ENCODE measurements around the gene GPRC5C. TPM values are rescaled to one million over a fixed set of nuclear protein-coding genes. Genes with fewer than 3 reads are reported as not detected.

Gene GPRC5C
- total and polyA plus RNA-seq, 2 of the 13 experiments (the other 11 are each of a cell fraction or from before 2014, with no cell fraction given), result 85.6 to 300 TPM

DNA sequence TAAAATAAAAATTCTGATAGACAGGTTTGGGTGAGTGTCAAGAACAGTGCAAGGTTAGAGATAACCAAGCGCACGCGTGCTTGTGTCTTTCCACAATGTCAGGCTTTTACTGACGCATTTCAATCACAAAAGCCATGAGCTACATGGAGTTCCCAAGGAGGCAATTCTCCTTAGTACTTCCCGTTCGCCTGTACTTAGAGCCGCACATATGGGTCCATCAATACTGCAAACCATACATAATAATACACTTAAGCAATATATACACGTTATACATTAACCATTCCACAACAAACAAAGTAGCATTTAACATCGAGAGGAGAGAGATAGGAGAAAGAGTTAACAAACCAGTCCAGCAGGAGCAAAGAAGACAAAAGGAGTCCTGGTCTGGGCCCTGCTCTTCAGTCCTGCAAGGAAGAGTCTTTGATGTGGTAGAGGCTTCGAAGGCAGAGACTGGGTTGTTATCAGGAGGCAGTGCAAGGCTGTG lies 11.9 kb upstream of the GPRC5C start:
- DNase-seq (ENCODE audit: low spot score) (no peak), ATAC-seq (no peak), FAIRE-seq (no peak)
- intact Hi-C loops (cut with micrococcal nuclease; ENCODE audit: unreplicated experiment) (no loop called here), in situ Hi-C loops (cut with HindIII; ENCODE audit: extremely low pct_ligation_motif_present, low pct_unique_long_range_greater_than_20kb) (no loop called here)
- Histone ChIP-seq H3K4me3 (replicated peaks in 1 of 3; ENCODE audit: insufficient read depth in 1 of 3, low read depth in 2 of 3, low read length in 3 of 3) (no peak overlapping the region), H3K27ac (ENCODE audit: extremely low read length, insufficient read depth, low read length) (no peak overlapping the region), H4K20me1 (ENCODE audit: insufficient read depth, low read length) (no peaks in the 10 kb centered on the region), H3K27me3 (ENCODE audit: control insufficient read depth in 1 of 2, insufficient read depth in 2 of 2, low read length in 2 of 2) (no peaks in the 10 kb centered on the region), H3K4me2 (ENCODE audit: low read depth, low read length) (no peak overlapping the region), H3K79me2 (ENCODE audit: insufficient read depth, low read length) (no peaks in the 10 kb centered on the region), H3K36me3 (replicated peaks in 1 of 2; ENCODE audit: control insufficient read depth in 1 of 2, insufficient read depth in 2 of 2, low read length in 2 of 2) (no peaks in the 10 kb centered on the region), H3K4me1 (ENCODE audit: insufficient read depth, low read length) (peaks cover 74% of the 10 kb centered on the region), H3K9me3 (ENCODE audit: low read length) (no peaks in the 10 kb centered on the region), H2AFZ (ENCODE audit: low read length) (no peak overlapping the region), H3K9ac (ENCODE audit: insufficient read depth, low read depth, low read length) (no peak overlapping the region)
- TF ChIP-seq XRCC5 (optimal IDR thresholded peaks at IDR 0.05; ENCODE audit: low read length) (no peak), ZNF652 (CRISPR knock-in tag; IDR thresholded peaks at IDR 0.05; ENCODE audit: borderline replicate concordance, low read depth) (peak; percentile 64; the same call in 1 of the 2 replicates), NFATC3 (CRISPR knock-in tag; IDR thresholded peaks at IDR 0.05) (no peak), AKAP8 (CRISPR knock-in tag; IDR thresholded peaks at IDR 0.05) (no peak), ESRRA (CRISPR knock-in tag; IDR thresholded peaks at IDR 0.05; ENCODE audit: low read depth) (no peak), MED13 (CRISPR knock-in tag; IDR thresholded peaks at IDR 0.05) (no peak), PAF1 (CRISPR knock-in tag; IDR thresholded peaks at IDR 0.05) (no peak), MATR3 (CRISPR knock-in tag; IDR thresholded peaks at IDR 0.05) (no peak)
- TF ChIP-seq, protein P1, sequence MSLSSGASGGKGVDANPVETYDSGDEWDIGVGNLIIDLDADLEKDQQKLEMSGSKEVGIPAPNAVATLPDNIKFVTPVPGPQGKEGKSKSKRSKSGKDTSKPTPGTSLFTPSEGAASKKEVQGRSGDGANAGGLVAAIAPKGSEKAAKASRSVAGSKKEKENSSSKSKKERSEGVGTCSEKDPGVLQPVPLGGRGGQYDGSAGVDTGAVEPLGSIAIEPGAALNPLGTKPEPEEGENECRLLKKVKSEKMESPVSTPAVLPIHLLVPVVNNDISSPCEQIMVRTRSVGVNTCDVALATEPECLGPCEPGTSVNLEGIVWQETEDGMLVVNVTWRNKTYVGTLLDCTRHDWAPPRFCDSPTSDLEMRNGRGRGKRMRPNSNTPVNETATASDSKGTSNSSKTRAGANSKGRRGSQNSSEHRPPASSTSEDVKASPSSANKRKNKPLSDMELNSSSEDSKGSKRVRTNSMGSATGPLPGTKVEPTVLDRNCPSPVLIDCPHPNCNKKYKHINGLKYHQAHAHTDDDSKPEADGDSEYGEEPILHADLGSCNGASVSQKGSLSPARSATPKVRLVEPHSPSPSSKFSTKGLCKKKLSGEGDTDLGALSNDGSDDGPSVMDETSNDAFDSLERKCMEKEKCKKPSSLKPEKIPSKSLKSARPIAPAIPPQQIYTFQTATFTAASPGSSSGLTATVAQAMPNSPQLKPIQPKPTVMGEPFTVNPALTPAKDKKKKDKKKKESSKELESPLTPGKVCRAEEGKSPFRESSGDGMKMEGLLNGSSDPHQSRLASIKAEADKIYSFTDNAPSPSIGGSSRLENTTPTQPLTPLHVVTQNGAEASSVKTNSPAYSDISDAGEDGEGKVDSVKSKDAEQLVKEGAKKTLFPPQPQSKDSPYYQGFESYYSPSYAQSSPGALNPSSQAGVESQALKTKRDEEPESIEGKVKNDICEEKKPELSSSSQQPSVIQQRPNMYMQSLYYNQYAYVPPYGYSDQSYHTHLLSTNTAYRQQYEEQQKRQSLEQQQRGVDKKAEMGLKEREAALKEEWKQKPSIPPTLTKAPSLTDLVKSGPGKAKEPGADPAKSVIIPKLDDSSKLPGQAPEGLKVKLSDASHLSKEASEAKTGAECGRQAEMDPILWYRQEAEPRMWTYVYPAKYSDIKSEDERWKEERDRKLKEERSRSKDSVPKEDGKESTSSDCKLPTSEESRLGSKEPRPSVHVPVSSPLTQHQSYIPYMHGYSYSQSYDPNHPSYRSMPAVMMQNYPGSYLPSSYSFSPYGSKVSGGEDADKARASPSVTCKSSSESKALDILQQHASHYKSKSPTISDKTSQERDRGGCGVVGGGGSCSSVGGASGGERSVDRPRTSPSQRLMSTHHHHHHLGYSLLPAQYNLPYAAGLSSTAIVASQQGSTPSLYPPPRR (CRISPR knock-in tag; IDR thresholded peaks at IDR 0.05; ENCODE audit: borderline replicate concordance), result no peak
- CTCF ChIA-PET (ENCODE audit: low intra/inter-chr PET ratio, low total read pairs), result no interaction called here
- WGBS (ENCODE audit: low lambda C conversion rate), result 64% methylated on average over 10 of the region's 10 CpGs
- POLR2A ChIA-PET, result no interaction called here
- BruUV-seq (replicated peaks), result no TSS peak

Data from HepG2 (cell line).